H9 (cell line): ENCODE measurements around the gene PIGK. TPM values are rescaled to one million over a fixed set of nuclear protein-coding genes. Genes with fewer than 3 reads are reported as not detected.

Source experiments
- DNase-seq: peaks from one replicate; pipeline ENCODE4 v3.0.0-alpha.2; 2017
- H2AFZ ChIP-seq: one replicate; pipeline ENCODE4 v1.6.1; 2013; ENCODE audit warnings: mild to moderate bottlenecking, low read length, control low read depth, moderate library complexity
- H2AK5ac ChIP-seq: 2 replicates; pipeline ENCODE4 v1.6.1; 2013; ENCODE audit warnings: low read length, control low read depth, mixed read lengths; ENCODE audit not compliant: insufficient read length
- H2BK120ac ChIP-seq: one replicate; pipeline ENCODE4 v1.6.1; 2013; ENCODE audit warnings: low read depth, mild to moderate bottlenecking, low read length, control low read depth, inconsistent platforms; ENCODE audit not compliant: poor library complexity, severe bottlenecking
- H2BK12ac ChIP-seq: 2 replicates; pipeline ENCODE4 v1.6.1; 2013; ENCODE audit warnings: low read length, control low read depth, mixed read lengths, low read depth; ENCODE audit not compliant: insufficient read length
- H2BK15ac ChIP-seq: 2 replicates; pipeline ENCODE4 v1.6.1; 2013; ENCODE audit warnings: low read depth, low read length, control low read depth
- H2BK20ac ChIP-seq: one replicate; pipeline ENCODE4 v1.6.1; 2013; ENCODE audit warnings: low read depth, mild to moderate bottlenecking, low read length, control low read depth, inconsistent platforms; ENCODE audit not compliant: poor library complexity, severe bottlenecking
- H2BK5ac ChIP-seq: 2 replicates; pipeline ENCODE4 v1.6.1; 2013; ENCODE audit warnings: low read length, control low read depth, mixed read lengths; ENCODE audit not compliant: insufficient read length
- H3K14ac ChIP-seq: 2 replicates; pipeline ENCODE4 v1.6.1; 2013; ENCODE audit warnings: low read length, control low read depth; ENCODE audit not compliant: insufficient read depth
- H3K18ac ChIP-seq: 2 replicates; pipeline ENCODE4 v1.6.1; 2013; ENCODE audit warnings: low read depth, mild to moderate bottlenecking, mixed read lengths, low read length, control low read depth; ENCODE audit not compliant: insufficient read length
- H3K23ac ChIP-seq: 2 replicates; pipeline ENCODE4 v1.6.1; 2013; ENCODE audit warnings: low read length, control low read depth, mixed read lengths, low read depth; ENCODE audit not compliant: insufficient read length
- H3K23me2 ChIP-seq: 2 replicates; pipeline ENCODE4 v1.6.1; 2013; ENCODE audit warnings: low read depth, mild to moderate bottlenecking, mixed read lengths, low read length, control low read depth; ENCODE audit not compliant: insufficient read length, poor library complexity, severe bottlenecking
- H3K27ac ChIP-seq: 2 replicates; pipeline ENCODE4 v1.5.1; 2013; ENCODE audit warnings: low read length, control low read depth, mixed read lengths, low read depth; ENCODE audit not compliant: insufficient read length
- H3K27me3 ChIP-seq: 2 replicates; pipeline ENCODE4 v1.6.1; 2013; ENCODE audit warnings: low read length, control low read depth, inconsistent platforms; ENCODE audit not compliant: insufficient read depth
- H3K4ac ChIP-seq: 2 replicates; pipeline ENCODE4 v1.6.1; 2013; ENCODE audit warnings: low read depth, mild to moderate bottlenecking, control low read depth, inconsistent platforms, low read length, moderate library complexity
- H3K4me1 ChIP-seq: 2 replicates; pipeline ENCODE4 v1.6.1; 2013; ENCODE audit warnings: low read length, control low read depth, inconsistent platforms; ENCODE audit not compliant: insufficient read depth
- H3K4me2 ChIP-seq: 2 replicates; pipeline ENCODE4 v1.6.1; 2013; ENCODE audit warnings: low read length, control low read depth, mixed read lengths; ENCODE audit not compliant: insufficient read length, insufficient read depth
- H3K56ac ChIP-seq: 2 replicates; pipeline ENCODE4 v1.6.1; 2013; ENCODE audit warnings: low read depth, mild to moderate bottlenecking, mixed read lengths, low read length, control low read depth; ENCODE audit not compliant: insufficient read length
- H3K79me1 ChIP-seq: 2 replicates; pipeline ENCODE4 v1.6.1; 2013; ENCODE audit warnings: low read depth, mild to moderate bottlenecking, moderate library complexity, low read length, control low read depth, inconsistent platforms; ENCODE audit not compliant: insufficient read depth, poor library complexity, severe bottlenecking
- H3K79me2 ChIP-seq: 2 replicates; pipeline ENCODE4 v1.6.1; 2013; ENCODE audit warnings: low read length, control low read depth, inconsistent platforms; ENCODE audit not compliant: insufficient read depth
- H3K9ac ChIP-seq: 2 replicates; pipeline ENCODE4 v1.6.1; 2013; ENCODE audit warnings: low read length, control low read depth, mixed read lengths; ENCODE audit not compliant: insufficient read length; ENCODE audit errors: extremely low read depth
- H3K9me3 ChIP-seq: one replicate; pipeline ENCODE4 v1.6.1; 2013; ENCODE audit warnings: low read depth, low read length, inconsistent platforms; ENCODE audit not compliant: control insufficient read depth
- H3T11ph ChIP-seq: one replicate; pipeline ENCODE4 v1.6.1; 2013; ENCODE audit warnings: mild to moderate bottlenecking, low read length, control low read depth, inconsistent platforms
- H4K20me1 ChIP-seq: one replicate; pipeline ENCODE4 v1.6.1; 2013; ENCODE audit not compliant: control insufficient read depth, insufficient read length, insufficient read depth
- H4K5ac ChIP-seq: 2 replicates; pipeline ENCODE4 v1.6.1; 2013; ENCODE audit warnings: low read depth, mild to moderate bottlenecking, mixed read lengths, low read length, control low read depth; ENCODE audit not compliant: insufficient read length
- H4K8ac ChIP-seq: replicated peaks from 2 replicates; pipeline ENCODE4 v1.6.1; 2013; ENCODE audit warnings: low read length, control low read depth, mixed read lengths, low read depth; ENCODE audit not compliant: insufficient read length
- H4K91ac ChIP-seq: 2 replicates; pipeline ENCODE4 v1.6.1; 2013; ENCODE audit warnings: low read depth, mild to moderate bottlenecking, moderate library complexity, mixed read lengths, low read length, control low read depth; ENCODE audit not compliant: insufficient read length
- H3K27ac Mint-ChIP-seq, 3 experiments: 2 replicates in 2 of 3; 3 replicates in 1 of 3; pipeline ENCODE4 v1.8.0; 2020 to 2021; ENCODE audit warnings: mixed read lengths in 3 of 3, mild to moderate bottlenecking in 1 of 3, moderate library complexity in 1 of 3
- H3K27me3 Mint-ChIP-seq: 2 replicates; pipeline ENCODE4 v1.8.0; 2021; ENCODE audit warnings: low read depth, mild to moderate bottlenecking, moderate library complexity, mixed read lengths
- H3K36me3 Mint-ChIP-seq, 3 experiments: 2 replicates in 2 of 3; 3 replicates in 1 of 3; pipeline ENCODE4 v1.8.0; 2020 to 2021; ENCODE audit warnings: low read depth in 3 of 3, mixed read lengths in 3 of 3; ENCODE audit not compliant: insufficient read depth in 1 of 3
- H3K4me1 Mint-ChIP-seq, 2 experiments: 2 replicates each; pipeline ENCODE4 v1.8.0; 2020; ENCODE audit warnings: mixed read lengths in 2 of 2
- H3K4me3 Mint-ChIP-seq, 2 experiments: 2 replicates in 1 of 2; 3 replicates in 1 of 2; pipeline ENCODE4 v1.8.0; 2020 to 2021; ENCODE audit warnings: mild to moderate bottlenecking in 2 of 2, mixed read lengths in 2 of 2, moderate library complexity in 1 of 2
- H3K9me3 Mint-ChIP-seq, 2 experiments: 2 replicates in 1 of 2; 3 replicates in 1 of 2; pipeline ENCODE4 v1.8.0; 2020; ENCODE audit warnings: mild to moderate bottlenecking in 2 of 2, mixed read lengths in 2 of 2, moderate library complexity in 1 of 2
- WGBS: extraction: QIAGEN DNeasy Blood & Tissue Kit; methylation state at CpG from one replicate; pipeline ENCODE4 v1.1.7; 2013; ENCODE audit warnings: missing lambda C conversion rate, low lambda C conversion rate, mixed read lengths; ENCODE audit not compliant: insufficient read length; ENCODE audit errors: extremely low coverage; 5-methylcytosine and 5-hydroxymethylcytosine counted together
- total RNA-seq: library from RNA; stranded (reverse); gene quantifications from 2 replicates; pipeline ENCODE4 v1.2.1, GENCODE V29; 2021
- TF ChIP-seq, protein P1 (sequence below): fragments of 200-600 bp; sonication (generic); conservative IDR thresholded peaks from 3 replicates; pipeline ENCODE4 v1.8.0; 2021; ENCODE audit warnings: antibody characterized with exemption, mild to moderate bottlenecking

The PIGK gene
- total RNA-seq, 1 experiment from 2014 or later = 22.1 TPM

DNA sequence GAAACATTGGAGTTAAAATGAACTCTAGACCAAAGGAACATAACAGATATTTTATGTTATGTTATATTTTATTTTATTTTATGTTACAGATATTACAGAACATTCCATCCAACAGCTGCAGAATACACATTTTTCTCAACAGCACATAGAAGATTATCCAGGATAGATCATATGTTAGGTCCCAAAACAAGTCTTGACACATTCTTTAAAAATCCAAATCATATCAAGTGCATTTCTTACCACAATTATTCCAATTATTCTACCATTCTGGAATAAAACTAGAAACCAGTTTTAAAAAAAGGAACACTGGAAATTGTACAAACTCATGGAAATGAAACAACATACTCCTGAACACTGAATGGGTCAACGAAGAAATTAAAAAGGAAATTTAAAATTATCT, 30.9 kb upstream of the PIGK start:
- Histone ChIP-seq H4K91ac (no peak overlapping the region), H4K20me1 (no peaks in the 10 kb centered on the region), H3T11ph (no peak overlapping the region), H3K79me1 (no peaks in the 10 kb centered on the region), H3K9me3 (no peaks in the 10 kb centered on the region), H3K9ac (no peak overlapping the region), H3K14ac (no peak overlapping the region), H3K27ac (no peak overlapping the region), H2BK12ac (no peak overlapping the region), H2AK5ac (no peak overlapping the region), H3K56ac (no peak overlapping the region), H4K8ac (no peak overlapping the region), H3K23me2 (no peaks in the 10 kb centered on the region), H3K4ac (no peak overlapping the region), H4K5ac (no peak overlapping the region), H2AFZ (no peak overlapping the region), H3K4me2 (no peak overlapping the region), H3K79me2 (no peaks in the 10 kb centered on the region), H2BK5ac (no peak overlapping the region), H3K4me1 (no peaks in the 10 kb centered on the region), H3K18ac (no peak overlapping the region), H2BK20ac (no peak overlapping the region), H3K23ac (no peak overlapping the region), H2BK15ac (no peak overlapping the region), H2BK120ac (no peak overlapping the region), H3K27me3 (no peaks in the 10 kb centered on the region)
- peaks cover 2 to 17% (median 7%) of the 10 kb centered on the region in 3 experiments; a peak in 6 of 7 replicates for H3K36me3 Mint-ChIP-seq
- TF ChIP-seq, protein P1, sequence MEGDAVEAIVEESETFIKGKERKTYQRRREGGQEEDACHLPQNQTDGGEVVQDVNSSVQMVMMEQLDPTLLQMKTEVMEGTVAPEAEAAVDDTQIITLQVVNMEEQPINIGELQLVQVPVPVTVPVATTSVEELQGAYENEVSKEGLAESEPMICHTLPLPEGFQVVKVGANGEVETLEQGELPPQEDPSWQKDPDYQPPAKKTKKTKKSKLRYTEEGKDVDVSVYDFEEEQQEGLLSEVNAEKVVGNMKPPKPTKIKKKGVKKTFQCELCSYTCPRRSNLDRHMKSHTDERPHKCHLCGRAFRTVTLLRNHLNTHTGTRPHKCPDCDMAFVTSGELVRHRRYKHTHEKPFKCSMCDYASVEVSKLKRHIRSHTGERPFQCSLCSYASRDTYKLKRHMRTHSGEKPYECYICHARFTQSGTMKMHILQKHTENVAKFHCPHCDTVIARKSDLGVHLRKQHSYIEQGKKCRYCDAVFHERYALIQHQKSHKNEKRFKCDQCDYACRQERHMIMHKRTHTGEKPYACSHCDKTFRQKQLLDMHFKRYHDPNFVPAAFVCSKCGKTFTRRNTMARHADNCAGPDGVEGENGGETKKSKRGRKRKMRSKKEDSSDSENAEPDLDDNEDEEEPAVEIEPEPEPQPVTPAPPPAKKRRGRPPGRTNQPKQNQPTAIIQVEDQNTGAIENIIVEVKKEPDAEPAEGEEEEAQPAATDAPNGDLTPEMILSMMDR = no peak
- no peak overlapping the region for H3K27ac Mint-ChIP-seq
- peaks cover 22 to 30% of the 10 kb centered on the region in 2 experiments for H3K9me3 Mint-ChIP-seq
- peaks cover 0 to 5% of the 10 kb centered on the region in 2 experiments; a peak in 1 of 4 replicates for H3K4me1 Mint-ChIP-seq
- H3K4me3 Mint-ChIP-seq = no peak overlapping the region
- H3K27me3 Mint-ChIP-seq = no peaks in the 10 kb centered on the region
- no peak for DNase-seq
- WGBS = no CpG with 5 or more reads among the region's 1 CpG
